Smooth muscle cell (in vitro differentiated cells): ENCODE data around the gene CYP1A2. TPM values are rescaled to one million over a fixed set of nuclear protein-coding genes. Genes with fewer than 3 reads are reported as not detected.

ENCODE experiments used
- DNase-seq: peaks from one replicate; lab custom pipeline; 2025; ENCODE audit not compliant: unreplicated experiment; lab: John Stamatoyannopoulos, UW
- H2AFZ ChIP-seq: fragments of 200-600 bp; sonication (generic); 2 replicates; pipeline ENCODE4 v1.6.0; 2016; ENCODE audit warnings: antibody characterized with exemption, low read depth, mild to moderate bottlenecking
- H3F3A ChIP-seq: fragments of 200-600 bp; sonication (generic); 2 replicates; pipeline ENCODE4 v1.6.0; 2017; ENCODE audit warnings: antibody characterized with exemption, low read depth
- H3K27ac ChIP-seq: fragments of 200-600 bp; sonication (generic); 2 replicates; pipeline ENCODE4 v1.5.1; 2016; ENCODE audit warnings: low read depth, mild to moderate bottlenecking
- H3K27me3 ChIP-seq: fragments of 200-600 bp; sonication (generic); 2 replicates; pipeline ENCODE4 v1.6.1; 2016; ENCODE audit warnings: low read depth, mild to moderate bottlenecking
- H3K36me3 ChIP-seq: fragments of 200-600 bp; sonication (generic); 2 replicates; pipeline ENCODE4 v1.5.1; 2016; ENCODE audit warnings: low read depth
- H3K4me1 ChIP-seq: fragments of 200-600 bp; sonication (generic); 2 replicates; pipeline ENCODE4 v1.5.1; 2016; ENCODE audit warnings: low read depth
- H3K4me2 ChIP-seq: fragments of 200-600 bp; sonication (generic); 2 replicates; pipeline ENCODE4 v1.6.0; 2016; ENCODE audit warnings: mild to moderate bottlenecking
- H3K4me3 ChIP-seq: fragments of 200-600 bp; sonication (generic); 2 replicates; pipeline ENCODE4 v1.5.1; 2016; ENCODE audit warnings: mild to moderate bottlenecking
- H3K79me2 ChIP-seq: fragments of 200-600 bp; sonication (generic); 2 replicates; pipeline ENCODE4 v1.6.0; 2016; ENCODE audit warnings: low read depth, mild to moderate bottlenecking
- H3K9ac ChIP-seq: fragments of 200-600 bp; sonication (generic); 2 replicates; pipeline ENCODE4 v1.6.0; 2016; ENCODE audit warnings: low read depth
- H3K9me3 ChIP-seq: fragments of 200-600 bp; sonication (generic); replicated peaks from 2 replicates; pipeline ENCODE4 v1.5.1; 2016; ENCODE audit warnings: low read depth
- H4K20me1 ChIP-seq: fragments of 200-600 bp; sonication (generic); 2 replicates; pipeline ENCODE4 v1.6.0; 2016; ENCODE audit warnings: low read depth
- WGBS: methylation state at CpG from one replicate; pipeline ENCODE4 v1.1.7; 2016; ENCODE audit warnings: low lambda C conversion rate; 5-methylcytosine and 5-hydroxymethylcytosine counted together
- polyA plus RNA-seq: library from polyadenylated mRNA; unstranded; fragments of >200 nt; fragmentation: Nextera tagmentation; extraction: Ambion mirVana; gene quantifications from 2 replicates; pipeline ENCODE4 v1.2.1, GENCODE V29; 2016
- total RNA-seq: library from RNA; depleted of rRNA; stranded (reverse); fragments of >200 nt; gene quantifications from 2 replicates; pipeline ENCODE4 v1.2.3, GENCODE V29; 2014
- TF ChIP-seq, protein P1 (sequence below): fragments of 200-600 bp; sonication (generic); IDR thresholded peaks from 2 replicates; pipeline ENCODE4 v1.5.1; 2017; ENCODE audit warnings: borderline replicate concordance, mild to moderate bottlenecking, antibody characterized with exemption; ENCODE audit not compliant: insufficient read depth, poor library complexity, severe bottlenecking

CYP1A2 gene
- total and polyA plus RNA-seq, 2 experiments from 2014 or later: not detected

DNA sequence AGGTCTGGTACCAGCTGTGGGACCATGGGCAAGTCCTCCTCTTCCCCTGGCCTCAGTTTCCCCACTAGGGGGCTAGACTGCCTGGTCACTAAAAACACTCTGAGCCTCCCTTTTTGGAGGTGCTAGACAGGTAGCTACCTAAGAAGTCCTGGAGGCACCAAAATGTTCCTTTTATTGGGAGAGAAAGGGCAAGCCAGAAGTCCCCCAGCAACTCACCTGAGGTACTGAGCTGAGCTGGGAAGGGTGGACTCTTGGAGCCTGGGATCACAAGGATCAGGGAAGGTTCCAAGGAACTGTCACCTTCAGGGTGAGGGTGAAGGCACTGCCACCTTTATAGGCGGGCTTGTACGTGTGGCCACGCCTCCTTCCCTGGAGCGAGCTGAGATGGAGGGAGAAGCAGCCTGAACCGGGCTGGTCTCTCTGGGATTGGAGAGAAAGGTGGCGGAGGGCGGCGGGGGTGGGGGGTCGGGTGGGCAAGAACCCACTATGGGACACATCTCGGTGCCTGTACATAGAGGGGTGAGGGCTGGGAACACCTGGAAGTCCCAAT lies 23.3 kb upstream of the CYP1A2 start, which contains the start of gene CYP1A1:
Gene CYP1A1, minus strand, starts transcription at position 304 of the 550 bp plus-strand sequence. CDS start 2,431 bp downstream, outside the sequence.
- Histone ChIP-seq H3K27ac (no peak within 1 kb of the TSS), H3K9ac (peak within 1 kb of the TSS; percentile 88), H3K4me3 (peak within 1 kb of the TSS; percentile 76), H3K27me3 (peaks cover 17% of the 10 kb centered on the region), H2AFZ (peak within 1 kb of the TSS; percentile 95), H3K9me3 (no peaks in the 10 kb centered on the region), H3F3A (no peaks in the 10 kb centered on the region), H3K4me2 (peak within 1 kb of the TSS; percentile 99), H4K20me1 (no peaks in the 10 kb centered on the region), H3K79me2 (no peaks in the 10 kb centered on the region), H3K4me1 (no peaks in the 10 kb centered on the region), H3K36me3 (no peaks in the 10 kb centered on the region)
- WGBS: 3% methylated on average over 10 of the region's 10 CpGs
- TF ChIP-seq, protein P1, sequence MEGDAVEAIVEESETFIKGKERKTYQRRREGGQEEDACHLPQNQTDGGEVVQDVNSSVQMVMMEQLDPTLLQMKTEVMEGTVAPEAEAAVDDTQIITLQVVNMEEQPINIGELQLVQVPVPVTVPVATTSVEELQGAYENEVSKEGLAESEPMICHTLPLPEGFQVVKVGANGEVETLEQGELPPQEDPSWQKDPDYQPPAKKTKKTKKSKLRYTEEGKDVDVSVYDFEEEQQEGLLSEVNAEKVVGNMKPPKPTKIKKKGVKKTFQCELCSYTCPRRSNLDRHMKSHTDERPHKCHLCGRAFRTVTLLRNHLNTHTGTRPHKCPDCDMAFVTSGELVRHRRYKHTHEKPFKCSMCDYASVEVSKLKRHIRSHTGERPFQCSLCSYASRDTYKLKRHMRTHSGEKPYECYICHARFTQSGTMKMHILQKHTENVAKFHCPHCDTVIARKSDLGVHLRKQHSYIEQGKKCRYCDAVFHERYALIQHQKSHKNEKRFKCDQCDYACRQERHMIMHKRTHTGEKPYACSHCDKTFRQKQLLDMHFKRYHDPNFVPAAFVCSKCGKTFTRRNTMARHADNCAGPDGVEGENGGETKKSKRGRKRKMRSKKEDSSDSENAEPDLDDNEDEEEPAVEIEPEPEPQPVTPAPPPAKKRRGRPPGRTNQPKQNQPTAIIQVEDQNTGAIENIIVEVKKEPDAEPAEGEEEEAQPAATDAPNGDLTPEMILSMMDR: no peak
- DNase-seq: no peak

DNA sequence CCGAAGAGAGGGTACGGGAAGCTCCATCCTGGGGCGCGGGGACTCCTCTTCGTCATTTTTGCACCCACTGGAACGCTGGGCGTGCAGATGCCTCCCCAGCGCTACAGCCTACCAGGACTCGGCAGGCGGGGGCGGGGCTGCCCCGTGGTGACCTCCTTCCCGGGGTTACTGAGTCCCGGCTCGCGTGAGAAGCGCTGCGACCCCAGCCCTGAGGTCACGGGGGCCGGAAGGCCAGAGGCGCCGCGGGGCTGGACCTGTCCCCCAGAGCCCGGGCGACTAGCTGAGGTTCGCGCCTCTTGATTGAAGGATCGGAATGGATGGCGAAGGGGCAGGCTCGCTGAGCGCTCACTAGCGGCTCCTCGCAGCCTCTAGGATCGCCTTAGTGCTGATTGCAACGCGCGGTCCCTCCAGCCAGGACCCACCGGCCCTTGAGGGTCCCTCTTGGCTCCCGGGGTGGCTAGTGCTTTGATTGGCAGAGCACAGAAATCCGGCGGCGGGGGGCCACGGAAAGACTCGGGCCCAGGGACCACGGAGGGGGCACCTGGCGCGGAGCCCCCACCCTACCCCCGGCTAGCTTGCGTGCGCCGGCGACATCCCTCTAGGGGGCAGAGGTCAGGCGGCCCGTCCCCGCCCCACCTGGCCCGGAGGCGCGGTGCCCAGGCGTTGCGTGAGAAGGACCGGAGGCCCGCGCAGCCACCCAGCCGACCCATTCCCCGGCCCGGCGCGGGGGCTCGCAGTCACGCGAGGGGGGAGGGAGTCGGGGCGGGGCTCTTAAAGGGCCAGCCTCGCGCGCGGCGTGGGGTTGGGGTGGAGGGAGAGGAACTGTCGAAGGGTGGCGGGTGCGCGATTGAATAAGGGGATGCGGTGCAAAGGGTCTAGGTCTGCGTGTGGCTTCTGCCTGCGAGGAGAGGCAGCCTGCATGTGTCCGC lies 22.5 kb upstream of the CYP1A2 start:
- Histone ChIP-seq H3K9me3 (no peaks in the 10 kb centered on the region), H2AFZ (peak overlapping the region; percentile 95), H3K4me3 (peak overlapping the region; percentile 76), H3K27ac (no peak overlapping the region), H3F3A (no peaks in the 10 kb centered on the region), H3K9ac (peak overlapping the region; percentile 88), H3K4me1 (no peaks in the 10 kb centered on the region), H3K27me3 (peaks cover 17% of the 10 kb centered on the region), H3K4me2 (peak overlapping the region; percentile 99), H4K20me1 (no peaks in the 10 kb centered on the region), H3K79me2 (no peaks in the 10 kb centered on the region), H3K36me3 (no peaks in the 10 kb centered on the region)
- WGBS: 3% methylated on average over 66 of the region's 86 CpGs
- TF ChIP-seq, protein P1: no peak
- no peak for DNase-seq

DNA sequence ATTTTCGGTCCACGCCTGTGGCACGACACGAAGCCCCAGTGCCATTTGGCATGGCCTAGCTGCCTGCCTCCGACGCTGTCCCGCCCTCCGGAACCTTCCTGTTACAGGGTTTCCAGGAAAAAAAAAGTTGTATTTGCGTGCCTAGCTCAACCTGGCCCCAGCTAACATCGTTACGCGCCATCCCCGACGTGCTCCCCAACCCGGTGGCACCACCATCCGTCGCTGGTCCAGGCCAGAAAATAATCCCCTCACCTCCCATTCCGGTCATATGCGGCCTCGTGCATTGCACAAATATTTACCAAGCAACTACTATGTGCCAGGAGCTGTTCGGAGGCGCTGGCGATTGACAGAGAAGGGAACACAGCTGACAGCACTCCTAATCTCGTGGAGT lies 21.9 kb upstream of the CYP1A2 start:
- WGBS: 67% methylated on average over 24 of the region's 24 CpGs
- DNase-seq: no peak
- Histone ChIP-seq H3K27me3 (peaks cover 21% of the 10 kb centered on the region), H3K27ac (no peak overlapping the region), H3K79me2 (no peaks in the 10 kb centered on the region), H3K4me3 (peak overlapping the region; percentile 76), H3F3A (no peaks in the 10 kb centered on the region), H3K4me2 (peak overlapping the region; percentile 99), H3K36me3 (no peaks in the 10 kb centered on the region), H3K4me1 (no peaks in the 10 kb centered on the region), H4K20me1 (no peaks in the 10 kb centered on the region), H3K9ac (no peak overlapping the region), H2AFZ (peak overlapping the region; percentile 95), H3K9me3 (no peaks in the 10 kb centered on the region)
- TF ChIP-seq, protein P1: no peak
